Astrocyte of the cerebellum (primary cell): ENCODE results near the gene CSF2RB.

Source experiments
- DNase-seq: peaks from one replicate; pipeline ENCODE4 v3.0.0-alpha.2; 2011; ENCODE audit warnings: low read depth
- H3K4me3 ChIP-seq: 2 replicates; pipeline ENCODE4 v1.5.1; 2011; ENCODE audit warnings: mild to moderate bottlenecking, low read depth, low read length, moderate library complexity
- in situ Hi-C: cut with HindIII; loops from 2 replicates; pipeline ENCODE4 v1.10.0; 2017; ENCODE audit warnings: low sequenced_read_pairs
- TF ChIP-seq, protein P1 (sequence below): IDR thresholded peaks from 2 replicates; pipeline ENCODE4 v1.5.1; 2012; ENCODE audit warnings: low read length, low read depth, moderate library complexity, mild to moderate bottlenecking; ENCODE audit errors: missing control alignments

Gene CSF2RB

DNA sequence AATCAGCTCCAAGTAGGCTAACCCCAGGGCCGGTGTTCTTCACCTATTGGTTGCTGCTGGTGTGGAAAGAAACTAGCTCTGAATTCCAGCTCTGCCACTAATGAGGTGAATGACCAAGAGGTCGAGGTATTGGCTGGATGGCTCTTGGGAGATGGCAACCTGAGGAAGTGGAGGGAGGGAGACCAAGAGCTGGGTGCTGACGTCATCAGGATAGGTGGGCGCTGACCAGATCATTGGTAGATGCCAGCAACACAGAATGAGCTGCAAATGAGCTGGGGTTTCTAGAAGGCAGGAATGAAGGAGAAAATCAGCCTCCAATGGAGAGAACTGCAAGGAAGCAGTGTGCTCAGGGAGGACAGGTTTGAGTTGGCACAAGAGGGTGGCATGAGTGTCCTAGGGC is 14.7 kb upstream of the CSF2RB start:
- no peak overlapping the region for H3K4me3 ChIP-seq
- TF ChIP-seq, protein P1, sequence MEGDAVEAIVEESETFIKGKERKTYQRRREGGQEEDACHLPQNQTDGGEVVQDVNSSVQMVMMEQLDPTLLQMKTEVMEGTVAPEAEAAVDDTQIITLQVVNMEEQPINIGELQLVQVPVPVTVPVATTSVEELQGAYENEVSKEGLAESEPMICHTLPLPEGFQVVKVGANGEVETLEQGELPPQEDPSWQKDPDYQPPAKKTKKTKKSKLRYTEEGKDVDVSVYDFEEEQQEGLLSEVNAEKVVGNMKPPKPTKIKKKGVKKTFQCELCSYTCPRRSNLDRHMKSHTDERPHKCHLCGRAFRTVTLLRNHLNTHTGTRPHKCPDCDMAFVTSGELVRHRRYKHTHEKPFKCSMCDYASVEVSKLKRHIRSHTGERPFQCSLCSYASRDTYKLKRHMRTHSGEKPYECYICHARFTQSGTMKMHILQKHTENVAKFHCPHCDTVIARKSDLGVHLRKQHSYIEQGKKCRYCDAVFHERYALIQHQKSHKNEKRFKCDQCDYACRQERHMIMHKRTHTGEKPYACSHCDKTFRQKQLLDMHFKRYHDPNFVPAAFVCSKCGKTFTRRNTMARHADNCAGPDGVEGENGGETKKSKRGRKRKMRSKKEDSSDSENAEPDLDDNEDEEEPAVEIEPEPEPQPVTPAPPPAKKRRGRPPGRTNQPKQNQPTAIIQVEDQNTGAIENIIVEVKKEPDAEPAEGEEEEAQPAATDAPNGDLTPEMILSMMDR = no peak
- in situ Hi-C loops = no loop called here
- DNase-seq = no peak

DNA sequence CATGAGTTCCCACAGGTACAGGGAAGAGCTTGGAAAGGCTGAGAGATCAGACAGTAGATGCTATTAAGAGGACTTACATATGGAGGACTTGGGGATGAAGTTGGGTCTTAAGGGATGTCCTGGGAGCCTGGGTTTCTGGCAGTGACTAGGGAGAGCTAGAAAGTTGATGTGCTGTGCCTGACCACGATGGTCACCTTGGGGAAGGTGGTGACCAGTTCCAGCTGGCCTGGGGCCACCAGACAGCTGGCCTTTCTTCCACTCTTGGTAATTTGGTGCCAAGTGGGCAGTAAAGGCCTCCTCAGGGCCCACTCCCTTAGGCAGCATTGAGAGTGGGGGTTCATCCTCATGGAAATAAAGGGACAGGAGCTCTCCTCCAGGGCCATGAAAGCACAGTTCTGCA is 13.9 kb upstream of the CSF2RB start:
- TF ChIP-seq, protein P1 = no peak
- in situ Hi-C loops = no loop called here
- no peak overlapping the region for H3K4me3 ChIP-seq
- DNase-seq = no peak

- H3K4me3 ChIP-seq = no peak overlapping the region
- DNase-seq = no peak
- in situ Hi-C loops = no loop called here
- TF ChIP-seq, protein P1 = no peak
These were observed 13.2 kb upstream of the CSF2RB start for GRCh38 chr22:36900225-36900624.

- no peak overlapping the region for H3K4me3 ChIP-seq
- no peak for DNase-seq
- in situ Hi-C loops = no loop called here
- TF ChIP-seq, protein P1 = no peak
These were observed 12.5 kb upstream of the CSF2RB start for GRCh38 chr22:36900880-36901279.

GRCh38 chr22:36901411-36902142 is 11.9 kb upstream of the CSF2RB start:
- DNase-seq = no peak
- H3K4me3 ChIP-seq = no peak overlapping the region
- TF ChIP-seq, protein P1 = no peak
- in situ Hi-C loops = no loop called here

DNA sequence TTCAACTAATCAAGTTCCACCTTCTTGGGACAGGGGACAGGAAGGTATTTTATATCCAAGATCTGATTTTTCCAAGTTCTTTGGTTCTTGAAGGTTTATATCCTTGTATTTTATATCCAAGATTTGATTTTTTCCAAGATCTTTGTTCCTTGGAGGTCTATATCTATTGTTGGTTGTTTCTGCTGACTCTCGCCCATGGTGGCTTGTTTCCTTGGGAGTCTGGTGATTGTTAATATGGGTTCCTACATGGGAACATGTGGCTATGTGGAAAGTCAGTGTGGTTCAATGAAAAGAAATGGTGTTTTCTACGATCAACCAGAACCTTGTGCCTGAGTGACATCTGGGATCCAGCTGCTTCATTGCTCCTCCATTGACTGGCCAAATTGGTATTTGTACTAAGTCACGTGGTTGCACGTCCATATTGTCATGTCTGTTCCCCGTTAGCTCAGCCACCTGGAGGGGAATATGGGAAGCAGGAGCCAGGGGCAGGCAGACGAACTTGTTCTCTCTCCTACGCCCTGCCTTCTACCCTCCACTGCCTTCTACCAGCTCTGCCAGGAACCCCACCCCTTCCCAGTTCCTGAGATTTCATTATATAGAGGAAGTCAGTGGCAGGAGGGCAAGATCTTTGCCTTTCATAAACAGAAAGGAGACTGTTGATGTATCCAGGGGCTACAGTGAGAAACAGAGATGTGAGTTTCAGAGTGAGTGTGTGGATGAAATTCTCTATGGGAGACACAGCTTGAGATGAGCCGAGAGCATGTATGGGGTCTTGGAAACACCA is 11.1 kb upstream of the CSF2RB start:
- TF ChIP-seq, protein P1 = no peak
- no peak for DNase-seq
- in situ Hi-C loops = no loop called here
- no peak overlapping the region for H3K4me3 ChIP-seq
